Gastrocnemius medialis (tissue), 4 donors: Measurements from ENCODE around the gene ADORA2A. TPM values are rescaled to one million over a fixed set of nuclear protein-coding genes. Genes with fewer than 3 reads are reported as not detected.

Source experiments
- ATAC-seq, 2 donors: fragments of 150-250 bp; one replicate each; pipeline ENCODE4 v1.9.1; 2016
- DNase-seq, 2 donors: peaks; one replicate each; pipeline ENCODE4 v3.0.0-alpha.2; 2019
- H3K27ac ChIP-seq, 4 donors: fragments of 200-600 bp; sonication (generic); 1 replicate in 1 of 4; 2 replicates in 3 of 4; pipeline ENCODE4 v1.5.1; 2016 to 2018; ENCODE audit warnings: mild to moderate bottlenecking in 2 of 4, moderate library complexity in 1 of 4
- H3K27me3 ChIP-seq, 3 donors: fragments of 200-600 bp; sonication (generic) in 2 of 3; 1 replicate in 1 of 3; 2 replicates in 2 of 3; pipeline versions ENCODE4 v1.5.1 to v1.6.0; 2016 to 2019; ENCODE audit warnings: mild to moderate bottlenecking in 1 of 3, moderate library complexity in 1 of 3
- H3K36me3 ChIP-seq, 2 donors: fragments of 200-600 bp; sonication (generic) in 1 of 2; one replicate each; pipeline ENCODE4 v1.5.1; 2017 to 2018
- H3K4me1 ChIP-seq, 2 donors: fragments of 200-600 bp; sonication (generic) in 1 of 2; one replicate each; pipeline ENCODE4 v1.5.1; 2016 to 2017; ENCODE audit warnings: mild to moderate bottlenecking in 2 of 2
- H3K4me3 ChIP-seq, 4 donors: fragments of 200-600 bp; sonication (generic) in 3 of 4; 1 replicate in 1 of 4; 2 replicates in 3 of 4; pipeline ENCODE4 v1.5.1; 2016 to 2019; ENCODE audit warnings: mild to moderate bottlenecking in 2 of 4
- H3K9me3 ChIP-seq, 3 donors: fragments of 200-600 bp; sonication (generic) in 2 of 3; 1 replicate in 1 of 3; 2 replicates in 2 of 3; pipeline ENCODE4 v1.5.1; 2016 to 2019
- CTCF ChIP-seq, 5 experiments: fragments of 450-650 bp in 3 of 5; fragments of 200-600 bp in 2 of 5; sonication (generic) in 2 of 5; IDR thresholded peaks in 4 of 5; conservative IDR thresholded peaks in 1 of 5; 1 replicate in 4 of 5; 2 replicates in 1 of 5; pipeline ENCODE4 v1.5.1; 2016 to 2019; ENCODE audit warnings: antibody characterized with exemption in 5 of 5, mild to moderate bottlenecking in 3 of 5, moderate library complexity in 3 of 5
- POLR2A ChIP-seq, 2 donors: fragments of 450-650 bp; IDR thresholded peaks; one replicate each; pipeline ENCODE4 v1.6.1; 2017; ENCODE audit warnings: antibody characterized with exemption in 2 of 2, mild to moderate bottlenecking in 2 of 2, moderate library complexity in 2 of 2
- in situ Hi-C, 4 donors: fragments of 200-750 bp; cut with MboI; loops; one replicate each; pipeline versions ENCODE4 v1.15.0 to v1.8.0; 2017; ENCODE audit warnings: low sequenced_read_pairs in 4 of 4
- intact Hi-C: fragments of 100-400 bp; cut with DNase I; formaldehyde crosslinking; loops from one replicate; pipeline ENCODE4 v1.15.1; 2023; ENCODE audit warnings: low total_unique reads
- total RNA-seq, 4 donors: library from RNA; depleted of rRNA; stranded (reverse); fragments of >200 nt; gene quantifications; one replicate each; pipeline versions ENCODE4 v1.1.0 to v1.2.3, GENCODE V29; 2016

ADORA2A gene
- total RNA-seq, 4 donors from 2014 or later: 0.39 to 3.6 (median 1.2) TPM

- no peaks in the 10 kb centered on the region for H3K27me3 ChIP-seq
- intact Hi-C loops (no loop called here), in situ Hi-C loops (no loop called here)
- TF ChIP-seq CTCF (IDR thresholded peaks at IDR 0.05 in 4 of 5, conservative IDR thresholded peaks at IDR 0.05 in 1 of 5) (no peak), POLR2A (IDR thresholded peaks at IDR 0.05) (no peak)
- peaks cover under 1 to 13% of the 10 kb centered on the region in 2 donors for H3K4me1 ChIP-seq
- H3K27ac ChIP-seq: no peak overlapping the region
- H3K4me3 ChIP-seq: no peak overlapping the region
- DNase-seq (no peak), ATAC-seq (no peak)
- no peaks in the 10 kb centered on the region for H3K36me3 ChIP-seq
- H3K9me3 ChIP-seq: no peaks in the 10 kb centered on the region
These were observed 30.6 kb downstream of the ADORA2A start for GRCh38 chr22:24457894-24458420.

GRCh38 chr22:24459911-24460310 is 32.5 kb downstream of the ADORA2A start:
- Histone ChIP-seq H3K4me1 (peaks cover 5 to 21% of the 10 kb centered on the region in 2 donors), H3K27me3 (no peaks in the 10 kb centered on the region), H3K4me3 (no peak overlapping the region), H3K36me3 (no peaks in the 10 kb centered on the region), H3K27ac (no peak overlapping the region), H3K9me3 (no peaks in the 10 kb centered on the region)
- no peak for ATAC-seq
- intact Hi-C loops (no loop called here), in situ Hi-C loops (no loop called here)
- no peak for TF ChIP-seq POLR2A (IDR thresholded peaks at IDR 0.05)
- TF ChIP-seq CTCF (IDR thresholded peaks at IDR 0.05 in 4 of 5, conservative IDR thresholded peaks at IDR 0.05 in 1 of 5): no peak
- no peak for DNase-seq

GRCh38 chr22:24460418-24461089 is 33.2 kb downstream of the ADORA2A start:
- TF ChIP-seq POLR2A (IDR thresholded peaks at IDR 0.05) (no peak), CTCF (IDR thresholded peaks at IDR 0.05 in 4 of 5, conservative IDR thresholded peaks at IDR 0.05 in 1 of 5) (no peak)
- in situ Hi-C loops: no loop called here
- DNase-seq: no peak
- ATAC-seq: no peak
- Histone ChIP-seq H3K4me3 (no peak overlapping the region), H3K27me3 (no peaks in the 10 kb centered on the region), H3K27ac (no peak overlapping the region), H3K4me1 (peaks cover 5 to 18% of the 10 kb centered on the region in 2 donors), H3K9me3 (no peaks in the 10 kb centered on the region), H3K36me3 (no peaks in the 10 kb centered on the region)
- intact Hi-C loops: no loop called here

GRCh38 chr22:24463071-24463760 is 35.8 kb downstream of the ADORA2A start:
- Histone ChIP-seq H3K27ac (peak overlapping the region; percentile 49 to 79 (median 68)), H3K9me3 (no peaks in the 10 kb centered on the region), H3K4me3 (no peak overlapping the region), H3K27me3 (no peaks in the 10 kb centered on the region), H3K36me3 (no peaks in the 10 kb centered on the region), H3K4me1 (peaks cover 5 to 28% of the 10 kb centered on the region in 2 donors)
- peak; percentile 96 to 98 for ATAC-seq
- in situ Hi-C loops: no loop called here
- DNase-seq: peak; percentile 72 to 84
- intact Hi-C loops: no loop called here
- TF ChIP-seq POLR2A (IDR thresholded peaks at IDR 0.05): no peak
- no peak for TF ChIP-seq CTCF (IDR thresholded peaks at IDR 0.05 in 4 of 5, conservative IDR thresholded peaks at IDR 0.05 in 1 of 5)
